GM19395 (cell line): ENCODE measurements around the gene CIROP.
A peak's percentile ranks its signal among the peaks of the same experiment; 100 is the strongest.

Experiments
- ATAC-seq: cut with Tn5 transposase; IDR thresholded peaks from one replicate; pipeline ENCODE4 v1.9.1; 2021; ENCODE audit warnings: mild to moderate bottlenecking, moderate library complexity; ENCODE audit not compliant: unreplicated experiment

The CIROP gene

DNA sequence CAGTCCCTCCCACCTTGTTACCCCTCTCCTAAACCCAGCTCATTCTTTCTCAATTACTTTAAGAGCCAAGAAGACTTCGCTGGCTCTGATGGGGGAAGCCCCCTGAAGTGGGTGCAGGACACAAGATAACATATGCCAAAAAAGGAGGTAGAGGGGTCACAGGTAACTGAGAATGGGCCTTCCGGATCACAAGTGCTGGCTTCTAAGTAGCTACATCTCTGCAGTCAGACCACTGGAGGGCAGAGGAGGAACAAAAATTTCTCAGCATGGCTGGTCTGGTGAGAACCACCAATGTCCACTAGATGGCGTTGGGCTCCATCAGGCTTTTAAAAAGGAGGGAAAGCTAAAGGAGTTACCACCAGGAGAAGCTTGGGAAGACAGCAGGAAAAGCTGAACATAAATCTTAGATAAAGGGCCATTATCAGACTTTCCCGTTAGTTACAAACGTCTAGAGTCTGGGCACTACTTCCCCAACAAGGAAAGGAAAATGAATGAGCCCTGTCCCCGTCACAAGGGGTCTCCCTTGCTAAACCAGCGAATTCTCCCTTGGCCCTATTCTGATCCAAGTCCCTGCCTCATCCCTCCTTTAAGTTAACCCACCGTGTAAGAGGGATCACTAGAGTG is 35.9 kb downstream of the CIROP start:
- no peak for ATAC-seq

DNA sequence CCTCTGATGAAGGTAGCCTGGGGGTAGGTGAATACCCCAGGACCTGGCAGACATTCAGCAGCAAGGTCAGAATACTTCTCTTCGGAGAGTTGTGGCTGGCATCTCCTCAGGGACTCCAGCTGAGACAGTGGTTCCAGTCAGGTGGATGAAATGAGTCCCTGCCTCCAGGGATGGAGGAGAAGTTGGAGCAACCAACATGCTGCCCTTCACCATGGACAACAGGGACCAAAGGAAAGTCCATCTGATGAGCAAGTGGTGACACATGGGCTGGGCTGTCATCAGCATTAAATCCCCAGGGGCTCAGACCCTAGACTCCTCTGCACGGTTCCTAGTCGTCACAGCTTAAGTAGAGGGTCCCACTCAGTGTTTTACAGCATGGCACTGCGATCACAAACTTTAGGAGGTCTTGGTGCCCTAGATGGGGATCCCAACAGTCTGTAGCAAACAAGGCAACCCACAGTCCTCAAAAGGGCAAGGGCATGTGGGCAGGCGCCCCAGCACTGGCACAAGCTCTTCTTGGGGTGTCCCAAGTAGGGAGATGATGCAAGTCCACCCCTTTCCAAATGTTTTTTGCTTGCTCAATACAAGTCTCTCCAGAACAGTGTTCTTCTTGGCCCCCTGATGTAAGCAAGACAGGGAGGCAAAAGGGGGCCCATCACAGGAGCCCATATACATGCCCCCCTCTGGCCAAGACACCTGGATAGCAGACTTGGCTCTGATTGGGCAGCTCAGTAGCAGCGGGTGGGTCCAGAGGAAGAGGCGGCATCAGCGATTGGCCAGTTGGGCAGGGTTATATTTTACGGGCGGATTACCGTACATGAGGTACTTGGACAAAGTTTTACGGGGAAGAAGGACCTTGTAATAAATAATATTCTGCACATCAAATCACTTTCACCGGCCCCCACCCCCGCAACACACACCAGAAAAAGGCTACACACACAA is 36.7 kb downstream of the CIROP start:
- ATAC-seq: no peak

DNA sequence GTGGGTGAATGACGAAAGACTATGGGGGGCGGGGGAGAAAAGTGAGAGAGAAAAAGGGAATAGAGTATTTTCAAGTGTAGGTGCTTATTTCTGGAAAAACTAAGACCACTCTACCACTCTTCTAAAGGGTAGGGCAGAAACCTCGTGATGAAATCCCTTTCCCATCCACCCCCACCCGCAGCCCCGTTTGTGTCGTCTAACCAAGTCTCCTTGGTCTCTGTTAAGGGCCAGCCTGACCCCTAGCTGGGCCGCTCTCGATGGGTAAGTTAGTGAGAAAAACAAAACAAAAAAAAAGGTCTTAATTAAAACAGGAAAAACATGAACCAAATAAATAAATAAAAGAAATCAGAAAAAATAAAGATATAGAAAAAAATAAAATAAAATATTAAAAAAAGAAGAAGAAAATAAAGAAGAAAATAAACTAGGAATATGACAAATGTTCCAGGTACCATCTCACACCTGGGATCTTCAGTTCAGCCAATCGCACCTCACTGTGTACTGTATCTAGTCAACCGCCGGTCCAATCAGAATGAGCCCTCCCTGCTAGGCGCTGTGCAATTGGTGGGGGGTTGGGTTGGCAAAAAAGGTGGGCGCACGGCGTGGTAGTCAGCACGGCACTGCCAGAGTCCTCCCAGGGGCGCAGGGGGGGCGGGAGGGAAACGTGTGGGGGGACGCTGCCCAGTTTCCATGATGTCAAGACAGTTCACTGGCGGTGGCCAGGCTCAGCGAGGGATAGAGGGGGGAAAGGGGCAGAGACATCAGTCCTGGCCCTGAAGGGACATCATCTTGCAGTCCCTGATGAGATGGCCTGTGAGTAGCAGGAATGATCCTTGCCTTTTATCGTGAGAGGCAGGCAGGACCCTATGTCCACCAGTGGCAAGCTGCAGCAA is 37.7 kb downstream of the CIROP start:
- no peak for ATAC-seq

DNA sequence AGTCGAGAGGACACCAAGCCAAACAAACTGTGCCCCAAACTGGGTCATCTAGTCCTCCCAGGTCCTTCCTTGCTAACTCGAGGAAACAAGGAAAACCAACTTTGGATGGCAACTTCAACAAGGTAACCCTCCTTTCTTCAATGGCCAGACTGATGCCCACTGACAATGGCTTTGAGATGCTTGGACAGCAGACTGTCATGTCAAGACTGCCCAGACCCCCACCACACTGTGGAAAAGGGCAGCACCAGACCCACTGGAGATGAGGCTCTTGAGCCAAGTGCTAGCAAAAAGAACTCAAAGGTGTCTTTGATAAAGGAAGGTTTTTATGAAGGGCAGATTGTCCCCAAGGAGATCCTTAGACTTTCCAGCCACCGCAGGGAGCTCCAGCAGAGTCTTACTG is 38.4 kb downstream of the CIROP start:
- ATAC-seq: no peak

DNA sequence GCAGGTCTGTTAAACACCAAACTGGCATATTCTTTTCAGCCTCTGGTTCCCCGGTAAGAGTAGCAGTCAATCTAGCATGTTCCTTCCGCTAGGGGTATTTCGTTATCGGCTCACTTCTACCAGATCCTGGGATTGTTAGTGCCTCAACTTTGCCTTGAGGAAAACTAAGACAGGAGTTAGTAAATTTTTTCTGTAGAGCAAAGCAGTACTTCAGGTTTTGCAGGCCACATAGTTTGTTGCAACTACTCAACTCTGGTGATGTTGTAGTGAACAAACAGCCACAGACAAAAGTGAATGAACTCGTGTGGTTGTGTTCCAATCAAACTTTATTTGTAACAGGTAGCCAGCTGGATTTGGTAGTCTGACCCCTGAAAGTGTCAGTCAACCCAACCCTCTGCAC is 41.2 kb downstream of the CIROP start:
- no peak for ATAC-seq

DNA sequence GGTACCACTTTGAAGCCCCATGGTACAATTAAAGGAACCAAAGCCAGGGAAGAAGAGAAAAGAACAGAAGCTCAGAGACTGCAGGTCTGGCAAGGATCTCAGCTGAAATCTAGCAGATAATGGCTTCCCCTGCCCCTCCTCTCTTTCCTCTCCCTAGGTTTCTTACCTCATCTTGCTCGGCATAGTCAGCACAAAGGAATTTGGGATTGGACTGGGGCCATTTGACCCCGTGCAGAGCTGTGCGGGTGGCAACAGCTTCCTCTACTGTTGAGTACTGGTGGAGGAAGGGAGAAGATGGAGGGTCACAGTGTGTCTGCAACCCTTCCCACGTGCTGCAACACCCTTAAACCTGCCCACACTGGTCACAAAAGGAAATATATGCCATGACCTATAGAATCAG is 42.8 kb downstream of the CIROP start:
- no peak for ATAC-seq

DNA sequence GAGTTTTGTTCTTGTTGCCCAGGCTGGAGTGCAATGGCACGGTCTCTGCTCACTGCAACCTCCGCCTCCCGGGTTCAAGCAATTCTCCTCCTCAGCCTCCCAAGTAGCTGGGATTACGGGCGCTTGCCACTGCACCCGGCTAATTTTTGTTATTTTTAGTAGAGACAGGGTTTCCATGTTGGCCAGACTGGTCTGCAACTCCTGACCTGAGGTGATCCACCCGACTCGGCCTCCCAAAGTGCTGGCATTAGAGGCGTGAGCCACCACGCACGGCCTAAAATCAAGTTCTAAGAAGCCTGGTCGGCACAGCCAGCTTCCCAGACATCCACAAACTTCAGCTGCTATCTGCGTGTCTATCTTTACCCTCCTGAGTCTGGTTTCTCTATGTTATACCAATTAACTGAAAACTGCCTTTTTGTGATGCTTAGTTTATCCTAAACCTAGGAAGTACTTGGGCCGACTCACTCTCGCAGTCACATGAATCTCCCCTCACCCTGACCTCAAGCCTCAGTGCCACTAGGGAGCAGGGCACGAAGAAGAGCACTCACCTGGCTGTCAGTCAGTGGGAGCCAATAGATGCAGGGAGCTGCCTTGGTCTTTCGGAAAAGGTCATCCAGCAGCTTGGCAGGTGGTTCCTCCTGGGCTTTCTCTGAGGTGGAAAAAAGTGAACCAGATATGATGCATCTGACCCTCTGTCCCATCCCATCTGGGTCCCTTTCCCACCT is 44.1 kb downstream of the CIROP start:
- ATAC-seq: no peak

DNA sequence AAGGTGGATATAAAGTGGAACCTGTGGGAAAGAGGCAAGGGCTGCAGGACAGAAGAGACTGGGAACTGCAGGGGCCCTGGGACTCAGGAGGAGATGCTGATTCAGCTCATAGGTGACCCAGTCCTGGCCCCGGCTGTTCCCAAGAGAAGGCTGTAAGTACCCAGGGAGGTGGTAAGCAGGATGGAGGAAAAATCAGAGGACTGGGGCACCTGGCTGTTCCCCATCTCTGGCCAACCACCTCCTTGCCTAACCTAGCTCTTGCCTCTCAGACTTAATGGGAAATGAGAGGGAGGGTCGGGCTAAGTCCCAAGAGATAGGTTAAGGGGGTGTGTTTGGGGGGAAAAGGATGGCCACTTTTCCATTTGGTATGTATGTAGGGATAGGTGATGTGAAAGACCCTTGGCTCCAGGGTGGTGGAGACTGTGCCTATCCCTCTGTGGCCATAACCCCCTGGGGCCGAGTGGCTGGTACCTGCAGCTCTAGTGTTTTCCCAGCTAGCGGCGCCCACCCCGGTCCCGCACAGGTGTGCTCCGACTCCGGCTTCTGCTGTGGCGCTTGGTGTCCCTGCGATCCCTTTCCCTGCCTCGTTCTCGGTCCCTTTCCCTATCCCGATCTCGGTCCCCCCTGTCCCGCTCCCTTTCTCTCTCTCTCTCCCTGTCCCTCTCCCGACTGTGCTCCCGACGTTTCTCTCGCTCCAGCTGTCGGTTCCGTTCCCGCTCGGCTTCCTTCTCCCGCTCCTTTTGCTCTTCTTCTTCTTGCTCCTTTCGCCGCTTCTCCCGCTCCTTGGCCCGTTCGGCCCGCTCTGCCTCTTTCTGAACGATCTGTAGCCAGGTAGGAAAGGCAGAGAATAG is 45.9 kb downstream of the CIROP start:
- ATAC-seq: no peak

DNA sequence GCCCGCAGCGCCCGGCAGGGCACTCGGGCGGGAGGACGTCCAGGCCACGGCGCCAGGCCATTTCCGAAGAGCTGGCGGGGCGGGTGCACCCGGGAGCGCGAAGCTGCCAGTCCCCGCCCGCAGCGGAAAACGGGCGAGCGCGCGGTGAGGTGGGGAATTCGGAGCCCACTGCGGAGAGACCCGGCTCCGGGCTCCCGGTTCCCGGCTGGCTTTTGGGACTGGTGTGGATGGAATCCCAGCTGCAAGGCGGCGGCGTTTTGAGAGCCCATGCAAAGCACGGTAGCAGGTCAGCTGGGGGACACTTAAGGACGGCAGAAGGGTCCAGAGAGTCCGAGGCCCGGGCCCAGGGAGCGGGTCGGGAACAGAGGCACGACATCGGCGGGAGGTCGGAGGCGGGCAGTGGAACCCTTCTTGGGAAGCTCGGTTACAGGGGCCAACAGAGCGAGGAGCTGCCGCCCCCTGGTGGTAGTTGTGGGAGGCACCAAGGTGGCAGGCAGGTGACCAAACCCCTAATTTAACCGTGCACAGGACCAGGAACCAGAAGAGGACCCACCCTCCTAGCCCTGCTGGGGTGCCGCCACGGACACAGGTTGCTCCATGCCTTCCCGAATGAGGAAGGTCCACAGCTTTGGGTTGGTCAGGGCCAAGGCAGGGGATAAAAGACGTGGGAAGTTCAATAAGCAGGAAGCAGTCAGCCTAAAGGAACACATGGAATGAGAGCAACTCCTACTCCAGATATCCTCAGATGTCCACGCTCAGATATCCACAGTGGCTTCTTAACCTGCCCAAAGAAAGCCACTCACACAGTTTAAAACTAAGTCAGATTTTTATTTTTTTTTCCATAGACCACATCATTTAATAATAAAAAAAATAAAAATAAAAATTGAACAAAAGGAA is 46.8 kb downstream of the CIROP start:
- ATAC-seq: peak; percentile 71

DNA sequence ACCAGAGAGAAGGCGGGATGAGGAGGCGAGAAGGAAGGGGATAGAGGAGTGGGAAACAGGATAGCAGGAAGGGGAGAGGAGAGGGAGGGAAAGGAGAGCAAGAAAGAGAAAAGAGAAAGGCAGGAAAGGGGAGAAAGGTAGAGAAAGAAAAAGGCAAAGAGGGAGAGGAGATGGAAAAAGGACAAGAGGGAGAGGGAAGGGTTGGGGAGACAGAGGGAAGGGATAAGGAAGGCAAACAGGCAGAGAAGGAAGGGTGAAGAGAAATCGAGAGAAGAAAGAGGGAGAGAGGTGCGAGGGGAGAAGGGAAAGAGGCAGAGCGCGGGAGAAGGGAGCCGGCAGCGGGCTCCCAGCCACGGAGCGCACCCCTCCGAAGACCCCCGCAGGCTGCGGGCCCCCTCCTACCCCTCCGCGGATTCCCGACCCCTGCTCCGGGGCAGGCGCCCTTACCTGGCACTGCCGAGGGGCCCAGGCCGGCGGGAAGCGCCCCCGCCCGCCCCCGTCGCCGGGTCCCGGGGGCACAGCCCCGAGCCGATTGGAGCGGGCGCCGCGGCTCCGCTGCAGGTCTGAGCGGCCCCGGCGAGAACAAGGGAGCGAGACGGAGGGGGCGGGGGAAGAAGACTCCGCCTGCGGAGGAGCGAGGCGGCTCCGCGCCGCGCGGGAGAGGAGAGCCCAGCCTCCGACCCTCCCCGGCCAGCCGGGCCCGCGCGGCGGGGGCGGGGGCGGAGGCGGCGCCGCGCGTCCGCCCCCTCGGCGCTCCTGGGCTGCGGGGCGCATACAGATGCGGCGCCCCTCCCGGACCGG is 47.6 kb downstream of the CIROP start, which contains the start of gene CDH24:
Gene CDH24 (minus strand): TSS at position 565 of the 801 bp plus-strand sequence. CDS start 1,787 bp downstream, outside the sequence.
- peak; percentile 52 for ATAC-seq

DNA sequence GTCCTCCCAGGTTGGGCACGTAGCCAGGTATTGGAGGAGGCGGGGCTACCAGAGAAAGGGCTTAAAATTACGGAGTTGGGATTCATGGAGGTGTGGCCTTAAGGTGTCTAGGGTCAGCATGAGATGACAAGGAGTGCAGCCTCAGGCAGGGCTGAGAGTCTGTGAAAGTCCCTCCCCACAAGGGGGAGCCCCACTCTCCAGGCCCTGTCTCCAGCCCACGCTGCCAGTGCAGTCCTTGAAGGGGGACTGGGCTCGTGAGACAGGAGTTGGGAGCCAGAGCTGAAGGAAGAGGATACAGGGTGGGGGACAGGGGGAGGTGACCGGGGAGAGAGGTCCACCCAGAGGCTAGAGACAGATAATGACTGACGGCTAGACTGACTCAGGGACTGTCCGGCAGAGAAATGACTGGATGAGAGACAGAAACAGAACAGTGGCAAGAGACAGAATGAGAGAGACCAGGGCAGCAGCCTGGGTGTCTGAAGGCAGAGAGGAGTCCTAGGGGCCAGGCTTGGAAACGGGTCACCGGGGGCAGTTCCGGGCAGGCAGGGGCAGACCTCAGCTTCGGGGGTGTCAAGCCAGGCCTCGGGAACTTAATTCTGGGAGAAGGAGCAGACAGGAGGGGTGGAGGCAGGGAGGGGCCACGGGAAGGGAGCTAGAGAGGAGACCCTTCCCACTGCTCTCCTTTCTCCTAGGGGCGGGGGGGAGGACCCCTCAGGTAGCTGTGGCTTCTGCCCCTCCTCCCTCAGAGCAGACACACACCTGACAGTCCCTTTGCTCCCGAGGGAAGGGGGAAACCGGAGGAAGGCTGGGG is 48.4 kb downstream of the CIROP start:
- ATAC-seq: peak; percentile 59

DNA sequence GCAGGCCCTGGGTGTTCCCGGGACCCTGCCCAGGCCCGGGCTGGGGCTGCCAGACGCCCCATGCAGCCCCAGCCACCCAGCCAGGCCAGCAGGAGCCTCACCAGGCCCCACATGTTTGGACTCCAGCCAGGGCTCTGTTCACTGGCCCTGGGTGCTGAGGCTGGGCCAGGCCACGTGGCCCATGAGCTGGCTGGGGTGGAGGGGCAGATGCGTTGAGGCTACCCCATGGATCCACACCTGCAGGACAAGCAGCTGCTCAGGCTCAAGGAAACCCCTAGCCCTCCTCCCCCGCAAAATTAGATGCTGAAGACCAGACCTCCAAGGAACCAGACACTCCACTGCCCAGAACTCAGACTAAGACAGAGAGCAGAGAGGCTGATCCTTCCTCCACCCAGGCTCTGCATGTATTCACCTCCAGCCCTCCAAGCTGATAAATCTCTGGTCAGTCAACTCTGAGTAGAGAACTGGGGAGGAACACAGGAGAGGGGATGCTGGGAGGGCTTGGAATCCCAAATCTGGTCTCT is 49.1 kb downstream of the CIROP start:
- ATAC-seq: no peak

DNA sequence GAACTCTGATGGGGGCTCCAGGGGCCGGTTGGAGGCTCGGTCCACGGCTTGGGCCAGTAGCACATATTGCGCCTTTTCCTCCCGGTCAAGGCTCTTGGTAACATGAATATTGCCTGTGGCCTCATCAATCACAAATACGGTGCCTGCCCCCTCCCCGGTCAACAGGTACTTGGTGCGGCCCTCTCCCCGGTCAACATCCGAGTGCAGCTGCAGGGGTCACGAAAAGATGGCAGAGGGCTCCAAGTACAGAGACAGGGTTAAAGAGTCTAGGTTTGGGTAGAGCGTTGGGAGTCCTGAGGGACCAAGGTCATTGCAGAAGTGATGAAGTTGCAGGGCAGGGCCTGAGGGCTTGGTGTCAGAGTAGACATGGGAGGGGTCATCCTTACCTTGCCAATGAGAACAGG is 49.6 kb downstream of the CIROP start:
- no peak for ATAC-seq

DNA sequence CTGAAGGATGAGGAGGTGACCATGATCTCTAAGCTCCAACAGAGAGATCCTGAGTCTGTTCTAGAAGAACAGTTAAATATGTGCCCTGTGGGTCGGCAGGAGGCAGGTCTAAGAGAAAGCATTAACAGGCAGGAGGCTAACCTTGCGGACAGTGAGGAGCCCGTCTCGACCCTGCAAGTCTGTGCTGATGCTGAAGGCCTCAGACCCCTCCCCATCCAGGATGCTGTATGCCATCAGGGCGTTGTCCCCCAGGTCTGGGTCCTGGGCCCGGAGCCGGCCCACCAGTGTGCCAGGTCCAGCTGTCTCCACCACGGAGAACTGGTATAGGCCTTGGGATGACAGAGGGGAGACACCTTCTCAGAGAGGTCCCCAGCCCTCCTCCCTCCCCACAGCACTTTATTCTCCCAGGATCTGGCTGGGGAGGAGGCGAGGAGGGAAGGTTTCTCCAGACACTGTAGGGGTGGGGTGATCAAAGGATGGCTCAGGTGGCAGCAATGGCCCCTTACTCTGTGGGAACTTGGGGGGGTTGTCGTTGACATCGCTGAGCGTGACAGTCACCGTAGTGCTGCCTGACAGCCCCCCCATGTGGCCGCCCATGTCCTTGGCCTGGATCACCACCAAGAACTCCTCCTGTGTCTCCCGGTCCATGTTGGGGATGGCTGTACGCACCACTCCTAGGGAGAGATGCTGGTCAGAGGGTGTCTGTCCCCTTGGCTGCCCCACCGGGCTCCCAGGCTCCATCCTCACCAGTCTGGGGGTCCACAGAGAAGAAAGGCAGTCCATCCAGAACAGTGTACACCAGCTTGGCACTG is 50.6 kb downstream of the CIROP start:
- no peak for ATAC-seq

DNA sequence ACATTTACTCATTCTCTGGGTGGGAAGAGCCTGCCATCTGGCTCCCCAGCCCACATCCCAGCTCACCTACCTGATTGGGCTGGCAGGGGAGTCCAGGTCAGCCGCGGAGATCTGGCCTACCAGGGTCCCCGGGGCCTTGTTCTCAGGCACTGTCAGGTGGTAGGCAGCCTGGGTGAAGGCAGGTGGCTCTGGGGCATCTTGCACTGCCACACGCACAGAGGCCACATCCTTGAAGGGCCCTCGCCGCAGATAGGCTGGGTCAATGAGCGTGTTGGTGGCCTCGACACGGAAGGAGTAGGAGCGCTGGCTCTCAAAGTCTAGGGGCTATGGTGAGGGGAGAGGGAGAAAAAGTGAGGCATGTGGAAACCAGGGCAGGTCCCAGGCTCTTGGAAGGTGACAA is 51.4 kb downstream of the CIROP start:
- no peak for ATAC-seq

DNA sequence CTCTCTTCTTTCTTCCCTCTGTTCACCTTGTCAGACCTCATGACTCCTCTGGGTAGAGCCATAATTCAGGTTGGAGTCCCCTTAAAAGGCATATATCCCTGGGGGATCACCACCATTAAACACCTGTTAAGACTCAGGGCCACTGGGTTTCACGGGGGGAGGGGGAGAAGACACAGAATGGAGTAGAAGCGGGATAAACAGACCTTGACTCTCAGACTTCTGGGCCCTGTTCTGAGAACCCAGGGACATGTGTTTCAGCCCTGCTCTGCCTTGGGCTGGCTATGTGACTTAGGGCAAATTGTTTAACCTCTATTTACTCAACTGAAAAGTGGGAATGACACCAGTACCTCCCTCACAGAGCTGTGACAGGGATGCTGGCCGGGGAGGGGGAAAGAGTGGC is 52.1 kb downstream of the CIROP start:
- ATAC-seq: no peak
